IMR-90 (cell line): ENCODE measurements around the gene CCDC63. TPM values are rescaled to one million over a fixed set of nuclear protein-coding genes. Genes with fewer than 3 reads are reported as not detected.

Source experiments
- polyA plus RNA-seq, 3 experiments: library from polyadenylated mRNA; depleted of rRNA; stranded (reverse); fragments of >200 nt; gene quantifications; 2 replicates each; pipeline ENCODE4 v1.2.3, GENCODE V29; 2012; ENCODE audit warnings: low replicate concordance in 1 of 3
- total RNA-seq: library from RNA; depleted of rRNA; stranded (reverse); fragments of >200 nt; gene quantifications from 2 replicates; pipeline ENCODE4 v1.2.3, GENCODE V29; 2012; rRNA removed

The CCDC63 gene
- total and polyA plus RNA-seq, 2 of the 4 experiments (the other 2 are of a cell fraction): not detected

Other genes starting within 250 kb of the CCDC63 start
- 11.1 and 11.7 TPM in 2 replicates for gene TCTN1, start 232.9 kb upstream of the CCDC63 start, total RNA-seq
- 17.5 and 18.8 TPM in 2 replicates for gene TCTN1, start 232.9 kb upstream of the CCDC63 start, polyA plus RNA-seq (2012; rRNA removed)
- gene HVCN1, start 157.9 kb upstream of the CCDC63 start, total RNA-seq: 1.4 and 2.0 TPM in 2 replicates
- 1.3 and 1.9 TPM in 2 replicates for gene HVCN1, start 157.9 kb upstream of the CCDC63 start, polyA plus RNA-seq (2012; rRNA removed)
- gene PPP1CC, start 104.1 kb upstream of the CCDC63 start, total RNA-seq: 126 and 169 TPM in 2 replicates
- gene PPP1CC, start 104.1 kb upstream of the CCDC63 start, polyA plus RNA-seq (2012; rRNA removed): 59.1 and 71.0 TPM in 2 replicates
- not detected in 2 replicates for gene MYL2, start 73.6 kb downstream of the CCDC63 start, total RNA-seq
- not detected in 2 replicates for gene MYL2, start 73.6 kb downstream of the CCDC63 start, polyA plus RNA-seq (2012; rRNA removed)
- gene CUX2, start 187.2 kb downstream of the CCDC63 start, total RNA-seq: not detected in 2 replicates
- not detected in 2 replicates for gene CUX2, start 187.2 kb downstream of the CCDC63 start, polyA plus RNA-seq (2012; rRNA removed)